ENCODE data around the gene C6orf52. TPM values are rescaled to one million over a fixed set of nuclear protein-coding genes. Genes with fewer than 3 reads are reported as not detected.

Gene C6orf52
- total and polyA plus RNA-seq, 2 donors from 2014 or later = 1.5 to 3.8 TPM

DNA sequence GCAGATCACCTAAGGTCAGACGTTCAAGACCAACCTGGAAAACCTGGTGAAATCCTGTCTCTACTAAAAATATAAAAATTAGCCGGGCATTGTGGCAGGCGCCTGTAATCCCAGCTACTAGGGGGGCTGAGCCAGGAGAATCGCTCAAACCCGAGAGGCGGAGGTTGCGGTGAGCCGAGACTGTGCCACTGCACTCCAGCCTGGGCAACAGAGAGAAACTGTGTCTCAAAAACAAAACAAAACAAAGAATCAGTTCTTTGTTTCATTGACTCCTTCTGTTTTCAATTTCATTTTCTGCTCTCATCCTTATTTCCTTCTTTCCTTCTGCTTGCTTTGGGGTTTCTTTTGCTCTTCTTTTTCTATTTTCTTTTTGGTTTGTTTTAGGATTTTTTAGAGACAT lies 19.5 kb upstream of the C6orf52 start:
- H3K9me3 ChIP-seq (ENCODE audit: control insufficient read depth in 2 of 3, insufficient read depth in 1 of 3, low read length in 3 of 3) = no peaks in the 10 kb centered on the region
- H3K9ac ChIP-seq (ENCODE audit: low read length in 3 of 3) = no peak overlapping the region
- DNase-seq = no peak
- intact Hi-C loops (cut with DNase I) = no loop called here
- no peak for FAIRE-seq
- peaks cover 0 to 2% (median 0%) of the 10 kb centered on the region in 3 donors for H3K36me3 ChIP-seq (ENCODE audit: control insufficient read depth in 2 of 3, insufficient read depth in 3 of 3, low read length in 3 of 3)
- TF ChIP-seq, protein P1, sequence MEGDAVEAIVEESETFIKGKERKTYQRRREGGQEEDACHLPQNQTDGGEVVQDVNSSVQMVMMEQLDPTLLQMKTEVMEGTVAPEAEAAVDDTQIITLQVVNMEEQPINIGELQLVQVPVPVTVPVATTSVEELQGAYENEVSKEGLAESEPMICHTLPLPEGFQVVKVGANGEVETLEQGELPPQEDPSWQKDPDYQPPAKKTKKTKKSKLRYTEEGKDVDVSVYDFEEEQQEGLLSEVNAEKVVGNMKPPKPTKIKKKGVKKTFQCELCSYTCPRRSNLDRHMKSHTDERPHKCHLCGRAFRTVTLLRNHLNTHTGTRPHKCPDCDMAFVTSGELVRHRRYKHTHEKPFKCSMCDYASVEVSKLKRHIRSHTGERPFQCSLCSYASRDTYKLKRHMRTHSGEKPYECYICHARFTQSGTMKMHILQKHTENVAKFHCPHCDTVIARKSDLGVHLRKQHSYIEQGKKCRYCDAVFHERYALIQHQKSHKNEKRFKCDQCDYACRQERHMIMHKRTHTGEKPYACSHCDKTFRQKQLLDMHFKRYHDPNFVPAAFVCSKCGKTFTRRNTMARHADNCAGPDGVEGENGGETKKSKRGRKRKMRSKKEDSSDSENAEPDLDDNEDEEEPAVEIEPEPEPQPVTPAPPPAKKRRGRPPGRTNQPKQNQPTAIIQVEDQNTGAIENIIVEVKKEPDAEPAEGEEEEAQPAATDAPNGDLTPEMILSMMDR (IDR thresholded peaks at IDR 0.05; ENCODE audit: borderline replicate concordance, extremely low read depth, insufficient read depth) = no peak
- H3K27me3 ChIP-seq (ENCODE audit: control insufficient read depth, insufficient read depth, low read length) = no peaks in the 10 kb centered on the region
- H3K4me3 ChIP-seq (ENCODE audit: low read length in 3 of 3) = no peak overlapping the region
- H3K4me1 ChIP-seq (ENCODE audit: control insufficient read depth in 2 of 3, insufficient read depth in 2 of 3, low read depth in 1 of 3, low read length in 3 of 3) = no peaks in the 10 kb centered on the region
- no peak overlapping the region for H3K27ac ChIP-seq (ENCODE audit: low read depth in 2 of 2, low read length in 2 of 2)

DNA sequence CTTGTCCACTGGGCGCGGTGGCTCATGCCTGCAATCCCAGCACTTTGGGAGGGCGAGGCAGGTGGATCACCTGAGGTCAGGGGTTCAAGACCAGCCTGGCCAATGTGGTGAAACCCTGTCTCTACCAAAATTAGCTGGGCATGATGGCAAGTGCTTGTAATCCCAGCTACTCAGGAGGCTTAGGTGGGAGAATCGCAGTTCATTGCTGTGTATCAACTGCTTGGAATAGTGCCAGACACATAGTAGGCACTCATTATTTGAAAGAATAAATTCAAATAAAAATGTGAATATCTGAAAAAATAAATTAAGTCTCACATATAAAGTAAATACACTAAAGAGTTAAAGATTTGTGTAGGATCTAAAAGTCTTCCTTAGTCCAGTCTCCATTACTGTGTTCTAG lies 2.2 kb upstream of the C6orf52 start:
- Histone ChIP-seq H3K27ac (ENCODE audit: low read depth in 2 of 2, low read length in 2 of 2) (no peak overlapping the region), H3K27me3 (ENCODE audit: control insufficient read depth, insufficient read depth, low read length) (no peaks in the 10 kb centered on the region), H3K9me3 (ENCODE audit: control insufficient read depth in 2 of 3, insufficient read depth in 1 of 3, low read length in 3 of 3) (no peaks in the 10 kb centered on the region), H3K36me3 (ENCODE audit: control insufficient read depth in 2 of 3, insufficient read depth in 3 of 3, low read length in 3 of 3) (peaks cover 0 to 8% (median 0%) of the 10 kb centered on the region in 3 donors), H3K4me1 (ENCODE audit: control insufficient read depth in 2 of 3, insufficient read depth in 2 of 3, low read depth in 1 of 3, low read length in 3 of 3) (peaks cover 0 to 8% (median 3%) of the 10 kb centered on the region in 3 donors), H3K9ac (ENCODE audit: low read length in 3 of 3) (no peak overlapping the region), H3K4me3 (ENCODE audit: low read length in 3 of 3) (no peak overlapping the region)
- intact Hi-C loops (cut with DNase I) = no loop called here
- no peak for FAIRE-seq
- TF ChIP-seq, protein P1 (IDR thresholded peaks at IDR 0.05; ENCODE audit: borderline replicate concordance, extremely low read depth, insufficient read depth) = no peak
- DNase-seq = no peak

DNA sequence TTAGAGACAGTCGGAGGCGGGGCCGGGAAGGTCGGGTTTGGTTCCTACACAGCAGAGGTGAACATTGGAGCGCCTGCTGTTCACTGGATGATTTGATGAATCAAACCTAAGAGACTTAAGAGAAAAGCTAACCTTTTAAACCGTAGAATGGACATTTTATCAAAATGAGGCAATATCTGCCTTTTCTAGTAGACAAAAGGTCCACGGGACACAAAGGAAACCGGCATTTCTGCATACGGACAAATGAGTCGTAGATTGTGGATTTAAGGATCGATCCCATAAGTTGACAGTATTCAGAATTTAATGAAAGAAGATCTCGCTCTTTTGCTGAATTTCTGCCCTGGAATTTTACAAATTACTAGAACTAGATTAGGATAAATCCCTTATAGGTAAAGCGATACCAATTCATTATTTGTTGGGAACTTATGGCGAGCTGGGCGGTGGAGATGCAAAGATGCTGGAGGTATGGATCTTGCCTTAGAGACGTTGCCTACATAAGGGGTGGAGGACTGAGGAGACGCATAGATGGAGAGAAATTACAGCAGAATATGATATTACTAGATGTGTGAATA lies 756 bp upstream of the C6orf52 start:
- intact Hi-C loops (cut with DNase I) = no loop called here

More for the DNA sequence above, 756 bp upstream of the C6orf52 start:
- peaks cover 0 to 8% (median 3%) of the 10 kb centered on the region in 3 donors for H3K4me1 ChIP-seq (ENCODE audit: control insufficient read depth in 2 of 3, insufficient read depth in 2 of 3, low read depth in 1 of 3, low read length in 3 of 3)
- H3K9ac ChIP-seq (ENCODE audit: low read length in 3 of 3) = peak overlapping the region; percentile 93 to 100 (median 95)
- DNase-seq = no peak
- peak overlapping the region; percentile 77 to 100 (median 100) for H3K4me3 ChIP-seq (ENCODE audit: low read length in 3 of 3)
- TF ChIP-seq, protein P1 (IDR thresholded peaks at IDR 0.05; ENCODE audit: borderline replicate concordance, extremely low read depth, insufficient read depth) = no peak
- no peaks in the 10 kb centered on the region for H3K27me3 ChIP-seq (ENCODE audit: control insufficient read depth, insufficient read depth, low read length)
- peaks cover 0 to 8% (median 0%) of the 10 kb centered on the region in 3 donors for H3K36me3 ChIP-seq (ENCODE audit: control insufficient read depth in 2 of 3, insufficient read depth in 3 of 3, low read length in 3 of 3)
- FAIRE-seq = no peak
- H3K9me3 ChIP-seq (ENCODE audit: control insufficient read depth in 2 of 3, insufficient read depth in 1 of 3, low read length in 3 of 3) = no peaks in the 10 kb centered on the region
- H3K27ac ChIP-seq (ENCODE audit: low read depth in 2 of 2, low read length in 2 of 2) = peak overlapping the region; percentile 99 to 100

All from kidney (tissue), 14 donors.